NK-92 treated with Interleukin-12 subunit alpha and Interleukin-12 subunit beta, amount 100 ng/mL, for 24 hours (cell line): Measurements from ENCODE around the gene PHIP.

Experiments
- DNase-seq: peaks from one replicate; lab custom pipeline; 2025; lab: John Stamatoyannopoulos, UW

Gene PHIP

DNA sequence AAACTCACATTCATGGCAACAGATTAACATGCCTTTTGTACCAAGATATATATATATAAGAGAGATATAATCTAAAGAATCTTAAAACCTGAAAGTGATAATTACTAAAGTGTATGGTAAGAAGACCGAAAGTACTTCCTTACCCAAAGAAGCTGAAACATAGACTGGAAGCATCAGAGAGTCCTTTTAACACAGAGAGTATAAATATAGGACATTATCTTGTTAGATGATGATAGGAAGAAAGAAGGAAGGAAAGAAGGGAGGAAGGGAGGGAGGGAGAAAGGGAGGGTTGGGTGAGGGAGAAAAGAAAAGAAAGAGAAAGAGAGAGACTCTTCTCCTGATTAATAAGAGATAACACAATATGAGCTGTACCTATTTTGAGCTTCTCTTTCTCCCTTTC lies 68.2 kb downstream of the PHIP start:
- no peak for DNase-seq

DNA sequence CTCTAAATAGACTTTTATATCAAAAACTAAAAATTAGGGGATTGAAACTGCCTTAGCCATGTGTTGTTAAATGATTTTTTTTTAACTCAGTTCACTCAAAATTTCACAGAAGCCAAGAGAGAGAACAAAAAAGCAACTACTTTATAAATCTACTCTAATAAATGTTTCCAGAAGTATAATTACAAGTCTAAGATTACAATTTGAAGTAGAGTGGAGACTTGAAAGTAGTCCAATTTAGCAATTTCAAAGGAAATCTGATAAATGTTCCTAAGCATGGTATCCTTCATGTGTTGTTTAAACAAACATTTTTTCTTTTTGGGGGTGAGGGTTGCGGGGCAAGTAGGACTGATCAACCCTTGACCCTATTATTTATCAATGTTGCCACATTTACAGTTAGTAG lies 72.6 kb downstream of the PHIP start:
- no peak for DNase-seq

DNA sequence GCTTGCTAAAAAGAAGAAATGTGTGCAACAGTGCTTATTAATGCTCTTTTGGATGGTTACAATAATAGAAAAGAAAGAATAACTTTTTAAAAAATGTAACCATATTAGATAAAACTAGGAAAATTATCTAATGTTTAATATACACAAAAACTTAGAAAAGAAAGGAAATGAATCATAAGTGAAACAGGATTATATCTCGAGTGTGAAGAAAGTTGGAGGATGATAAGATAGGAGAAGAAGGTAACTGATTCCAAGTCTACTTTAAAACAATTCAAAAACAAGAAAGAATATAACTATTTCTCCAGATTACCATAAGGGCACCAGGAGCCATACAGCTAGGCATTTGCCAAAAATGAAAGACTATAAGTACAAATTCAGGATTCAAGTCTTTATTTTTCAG lies 73.0 kb downstream of the PHIP start:
- DNase-seq, result no peak

GRCh38 chr6:79004239-79004638 lies 73.8 kb downstream of the PHIP start:
- no peak for DNase-seq

- DNase-seq, result no peak
Observed at GRCh38 chr6:79001415-79001814, 76.6 kb downstream of the PHIP start.

DNA sequence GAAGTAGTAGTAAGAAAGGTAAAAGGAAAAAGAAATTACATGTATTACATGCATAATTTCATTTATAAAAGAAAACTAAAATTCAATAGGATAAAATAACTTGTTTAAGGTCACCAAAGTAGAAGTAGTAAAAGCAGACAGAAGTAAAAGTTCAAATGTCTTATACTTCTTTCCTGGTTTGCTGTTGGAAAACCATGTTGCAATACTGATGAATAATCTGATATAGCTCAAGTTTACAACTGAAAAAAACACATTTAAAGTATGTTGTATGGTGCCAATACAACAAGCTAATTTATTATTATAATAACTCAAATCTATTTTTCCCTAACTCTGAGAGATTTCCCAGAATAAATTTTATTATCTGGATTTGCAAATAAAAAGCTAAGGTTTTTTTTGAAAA lies 78.3 kb downstream of the PHIP start:
- DNase-seq, result no peak

DNA sequence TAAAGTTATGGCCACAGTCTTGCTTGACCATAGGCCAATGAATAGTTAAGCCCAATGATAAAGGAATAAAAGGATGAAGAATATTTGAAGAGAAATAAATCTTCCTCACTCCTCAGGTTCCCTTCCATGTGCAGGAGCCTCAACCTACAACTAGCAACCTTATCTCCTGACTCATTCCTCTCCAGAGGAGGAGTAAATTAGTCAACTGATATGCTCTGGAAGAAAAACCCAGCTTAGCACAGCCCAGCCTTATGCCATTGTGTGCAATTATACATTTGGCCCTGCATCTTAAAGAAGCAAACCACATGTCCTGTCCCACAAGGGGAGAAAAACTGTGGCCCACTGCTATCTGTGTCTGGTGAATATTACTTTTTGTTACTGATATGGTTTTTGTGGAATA lies 82.1 kb downstream of the PHIP start:
- no peak for DNase-seq

GRCh38 chr6:78995346-78995745 lies 82.7 kb downstream of the PHIP start:
- DNase-seq, result no peak

GRCh38 chr6:78993955-78994354 lies 84.1 kb downstream of the PHIP start:
- no peak for DNase-seq

DNA sequence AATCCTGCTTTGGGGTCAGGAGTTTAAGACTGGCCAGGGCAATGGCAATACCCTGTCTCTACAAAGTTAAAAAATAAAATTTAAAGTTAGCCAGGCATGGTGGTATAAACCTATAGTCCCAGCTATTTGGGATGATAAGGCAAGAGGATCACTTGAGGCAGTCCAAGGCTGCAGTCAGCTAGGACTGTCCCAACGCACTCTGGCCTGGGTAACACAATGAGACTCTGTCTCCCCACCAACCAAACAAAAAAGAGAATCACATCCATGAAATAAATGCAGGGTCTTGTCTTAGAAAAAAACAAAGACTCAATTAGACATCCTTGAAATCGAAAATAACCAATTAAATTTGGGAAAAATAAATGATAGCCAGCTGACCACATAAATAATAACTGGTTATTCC lies 88.9 kb downstream of the PHIP start:
- no peak for DNase-seq

GRCh38 chr6:78986161-78986560 lies 91.9 kb downstream of the PHIP start:
- DNase-seq, result no peak

DNA sequence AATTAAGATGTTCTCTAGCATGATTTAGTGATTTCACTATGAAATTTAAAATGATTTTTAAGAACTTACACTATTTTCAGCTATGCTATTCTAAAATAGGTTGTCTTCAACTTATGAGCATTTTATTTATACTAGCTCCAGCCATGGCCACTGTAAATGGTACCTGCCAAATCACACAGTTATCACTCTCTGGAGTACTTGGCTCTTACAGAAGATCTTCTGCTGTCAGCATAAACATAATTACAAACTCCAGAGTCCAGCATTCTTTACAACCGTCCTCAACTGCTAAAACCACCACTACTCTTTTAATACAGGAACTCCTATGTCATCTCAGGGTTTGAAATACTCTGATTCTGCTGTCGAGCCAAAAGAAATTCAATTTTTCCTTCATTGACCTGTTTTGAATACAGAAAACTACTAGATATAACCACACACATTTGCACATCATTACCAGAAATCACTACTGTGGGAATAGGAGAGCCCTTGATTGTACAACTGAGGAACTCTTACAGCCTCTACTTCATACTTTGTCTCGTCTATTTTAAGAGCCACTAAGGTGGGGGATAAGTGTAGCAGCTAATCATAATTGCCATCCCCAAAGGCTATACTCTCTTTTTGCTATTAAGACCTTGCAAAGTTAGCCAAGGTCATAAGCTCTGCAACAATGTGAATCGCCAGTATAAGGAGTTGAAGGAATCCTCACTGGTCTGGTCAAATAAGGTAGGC lies 93.7 kb downstream of the PHIP start:
- no peak for DNase-seq

- DNase-seq, result no peak
Observed at GRCh38 chr6:78967191-78967590, 110.9 kb downstream of the PHIP start.

- no peak for DNase-seq
Observed at GRCh38 chr6:78966542-78966941, 111.5 kb downstream of the PHIP start.

GRCh38 chr6:78962448-78962847 lies 115.6 kb downstream of the PHIP start:
- DNase-seq, result no peak

- no peak for DNase-seq
Observed at GRCh38 chr6:78954740-78955139, 123.3 kb downstream of the PHIP start.

GRCh38 chr6:78953798-78954197 lies 124.3 kb downstream of the PHIP start:
- no peak for DNase-seq

DNA sequence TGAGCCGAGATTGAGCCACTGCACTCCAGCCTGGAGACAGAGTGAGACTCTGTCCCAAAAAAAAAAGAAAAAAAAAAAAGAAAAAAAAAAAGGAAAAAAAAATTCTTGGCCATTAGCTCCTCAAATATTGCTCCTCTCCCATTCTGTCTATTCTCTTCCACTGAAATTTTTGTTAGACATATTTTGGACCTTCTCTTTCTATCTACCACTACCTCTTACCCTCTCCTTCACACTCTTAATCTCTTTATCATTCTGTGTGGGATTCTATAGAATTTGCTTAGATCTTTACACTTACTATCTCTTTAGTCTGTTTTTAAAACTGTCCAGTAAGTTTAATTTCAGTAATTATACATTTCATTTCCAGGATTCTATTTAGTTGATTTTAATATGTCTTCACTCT lies 125.7 kb downstream of the PHIP start:
- no peak for DNase-seq

- DNase-seq, result no peak
Observed at GRCh38 chr6:78948785-78949184, 129.3 kb downstream of the PHIP start.

DNA sequence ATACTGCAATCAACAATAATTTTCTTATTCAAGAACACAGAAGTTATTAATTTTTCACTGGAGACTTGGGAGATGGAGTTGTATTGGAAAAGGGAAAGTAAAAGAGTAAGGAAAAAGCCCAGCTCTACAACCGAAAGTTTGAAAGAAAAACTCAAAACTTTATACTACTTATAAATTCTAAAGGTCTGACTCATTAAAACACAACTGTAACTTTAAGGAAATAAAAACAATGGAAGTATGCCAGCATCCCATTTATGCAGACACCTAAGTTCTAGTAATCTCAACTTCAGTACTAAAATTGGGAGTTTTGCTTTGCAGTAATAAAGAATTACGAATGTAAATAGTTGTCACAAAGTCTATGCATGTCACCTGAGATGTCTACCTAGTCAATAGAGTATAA lies 130.1 kb downstream of the PHIP start:
- no peak for DNase-seq

DNA sequence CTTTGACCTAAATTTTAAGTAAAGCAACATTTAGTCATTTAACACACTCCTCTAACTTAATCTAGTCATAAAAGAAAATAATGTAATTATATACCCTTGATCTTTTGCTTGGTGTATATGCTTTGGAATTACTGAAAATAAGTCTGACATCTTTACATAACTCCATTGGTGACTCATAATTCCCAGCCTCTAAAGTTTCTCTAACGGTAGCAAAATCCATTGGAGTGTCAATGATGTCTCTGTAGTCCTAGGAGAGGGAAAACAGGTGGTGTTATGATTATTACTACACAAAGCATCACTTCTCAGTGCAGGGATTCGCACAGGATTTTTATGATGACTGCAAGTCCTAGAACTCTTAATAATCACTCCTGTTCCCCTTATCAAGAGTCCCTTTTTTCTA lies 130.5 kb downstream of the PHIP start:
- no peak for DNase-seq

DNA sequence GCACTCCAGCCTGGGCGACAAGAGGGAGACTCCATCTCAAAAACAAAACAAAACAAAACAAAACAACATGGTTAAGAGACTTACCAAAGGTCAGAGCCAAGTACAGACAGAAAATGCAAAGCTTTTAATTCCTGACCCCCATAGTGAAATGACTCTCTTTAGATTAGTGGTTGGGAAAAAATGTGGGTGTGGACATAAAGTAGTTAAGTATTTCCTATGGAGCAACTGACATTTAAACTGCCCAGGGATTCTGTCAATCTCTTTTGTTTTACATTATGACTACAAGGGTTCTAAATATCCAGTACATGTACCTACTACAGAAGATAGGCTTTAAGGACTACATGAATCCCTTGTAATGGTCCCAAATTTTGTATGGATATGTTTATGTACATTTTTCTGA lies 135.6 kb downstream of the PHIP start:
- no peak for DNase-seq

GRCh38 chr6:78936515-78936914 lies 141.5 kb downstream of the PHIP start:
- DNase-seq, result no peak

DNA sequence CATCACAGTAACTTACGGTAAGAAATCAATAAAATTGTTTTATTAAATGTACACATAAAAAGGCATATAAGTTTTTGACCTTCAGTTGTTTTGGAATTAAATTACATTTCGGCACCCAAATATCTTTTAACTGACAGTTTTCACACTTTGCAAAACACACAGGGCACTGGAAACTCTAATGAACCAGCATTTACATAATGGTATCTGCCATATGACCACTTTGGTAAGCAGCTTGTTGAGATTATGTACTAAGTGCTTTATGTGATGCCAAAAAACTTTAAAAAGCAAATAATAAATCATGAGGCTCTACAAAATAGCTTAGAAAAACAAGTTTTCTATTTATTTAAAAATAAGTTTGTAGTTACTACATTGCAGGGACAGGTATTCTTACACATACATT lies 142.5 kb downstream of the PHIP start:
- no peak for DNase-seq

DNA sequence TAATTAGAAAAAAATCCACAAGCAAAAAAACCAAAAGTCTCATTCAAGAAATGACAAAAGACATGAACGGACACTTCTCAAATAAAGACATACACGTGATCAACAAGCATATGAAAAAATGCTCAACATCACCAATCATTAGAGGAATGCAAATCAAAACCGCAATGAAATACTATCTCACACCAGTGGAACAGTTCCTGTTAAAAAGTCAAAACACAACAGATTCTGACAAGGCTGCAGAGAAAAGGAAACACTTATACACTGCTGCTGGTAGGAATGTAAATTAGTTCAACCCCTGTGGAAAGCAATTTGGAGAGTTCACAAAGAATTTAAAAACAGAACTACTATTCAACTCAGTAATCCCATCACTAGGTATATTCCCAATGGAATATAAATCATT lies 152.7 kb downstream of the PHIP start:
- no peak for DNase-seq
